Endothelial cell of umbilical vein (primary cell): ENCODE data around the gene STK32A. TPM values are rescaled to one million over a fixed set of nuclear protein-coding genes. Genes with fewer than 3 reads are reported as not detected.

Experiments used
- BruUV-seq: library from RNA; stranded (reverse); fragments of 400-500 nt; replicated peaks from 2 replicates; lab custom pipeline; 2021; lab: Mats Ljungman, UMichigan
- CTCF ChIA-PET: fragments of 300-600, 350-600 bp; sonication (Branson Sonifier 250); formaldehyde crosslinking; loops from one replicate; lab custom pipeline; 2021; ENCODE audit warnings: antibody characterized with exemption, inconsistent platforms; lab: Charles Lee
- POLR2A ChIA-PET: fragments of 300-600, 350-600 bp; sonication (Branson Sonifier 250); formaldehyde crosslinking; loops from one replicate; lab custom pipeline; 2021; ENCODE audit warnings: antibody characterized with exemption, inconsistent platforms; lab: Charles Lee
- DNase-seq: peaks from one replicate; pipeline ENCODE4 v3.0.0-alpha.2; 2011; ENCODE audit warnings: low read depth, low spot score
- FAIRE-seq: peaks from 2 replicates; lab custom pipeline; 2011; peaks lifted over from hg19 to GRCh38; lab: Jason Lieb, UNC
- H2AFZ ChIP-seq: 2 replicates; pipeline ENCODE4 v1.6.0; 2012; ENCODE audit warnings: low read depth, low read length, control low read depth, inconsistent platforms
- H3K27ac ChIP-seq: 2 replicates; pipeline ENCODE4 v1.5.1; 2011; ENCODE audit warnings: low read depth, mild to moderate bottlenecking, control low read depth, low read length, moderate library complexity; ENCODE audit not compliant: insufficient read depth
- H3K27me3 ChIP-seq, 2 experiments: 2 replicates each; pipeline versions ENCODE4 v1.6.0 to v1.6.1; 2011; ENCODE audit warnings: low read length in 2 of 2, mixed read lengths in 1 of 2; ENCODE audit not compliant: control insufficient read depth in 2 of 2, insufficient read depth in 2 of 2
- H3K36me3 ChIP-seq, 2 experiments: 2 replicates in 1 of 2; 3 replicates in 1 of 2; pipeline ENCODE4 v1.5.1; 2011; ENCODE audit warnings: low read length in 2 of 2, mild to moderate bottlenecking in 1 of 2, moderate library complexity in 1 of 2; ENCODE audit not compliant: control insufficient read depth in 2 of 2, insufficient read depth in 2 of 2; ENCODE audit errors: extremely low read depth in 1 of 2
- H3K4me1 ChIP-seq: 3 replicates; pipeline ENCODE4 v1.5.1; 2011; ENCODE audit warnings: mild to moderate bottlenecking, low read length; ENCODE audit not compliant: control insufficient read depth, insufficient read depth; ENCODE audit errors: extremely low read depth
- H3K4me2 ChIP-seq: 2 replicates; pipeline ENCODE4 v1.6.1; 2011; ENCODE audit warnings: low read length, control low read depth, mixed read lengths; ENCODE audit not compliant: insufficient read depth
- H3K4me3 ChIP-seq, 3 experiments: fragments of 200-600 bp in 1 of 3; sonication (generic), shearing (Covaris generic) in 1 of 3; replicated peaks in 1 of 3; 2 replicates each; pipeline ENCODE4 v1.5.1; 2011 to 2016; ENCODE audit warnings: control low read depth in 3 of 3, low read length in 3 of 3, mild to moderate bottlenecking in 2 of 3, inconsistent platforms in 1 of 3, low read depth in 1 of 3, moderate library complexity in 1 of 3; ENCODE audit not compliant: insufficient read depth in 1 of 3
- H3K79me2 ChIP-seq: 2 replicates; pipeline ENCODE4 v1.6.0; 2012; ENCODE audit warnings: low read length, inconsistent platforms; ENCODE audit not compliant: control insufficient read depth, insufficient read depth
- H3K9ac ChIP-seq: replicated peaks from 2 replicates; pipeline ENCODE3; 2011; ENCODE audit warnings: low read length, control low read depth; ENCODE audit not compliant: insufficient read depth; ENCODE audit errors: extremely low read depth
- H3K9me1 ChIP-seq: replicated peaks from 3 replicates; pipeline ENCODE4 v1.6.0; 2011; ENCODE audit warnings: mild to moderate bottlenecking, low read length; ENCODE audit not compliant: control insufficient read depth, insufficient read depth; ENCODE audit errors: extremely low read depth
- H3K9me3 ChIP-seq: replicated peaks from 2 replicates; pipeline ENCODE4 v1.5.1; 2012; ENCODE audit warnings: low read length, inconsistent platforms; ENCODE audit not compliant: control insufficient read depth, insufficient read depth
- H4K20me1 ChIP-seq: replicated peaks from 2 replicates; pipeline ENCODE3; 2011; ENCODE audit warnings: mild to moderate bottlenecking, low read length; ENCODE audit not compliant: control insufficient read depth, insufficient read depth; ENCODE audit errors: extremely low read depth
- EZH2 ChIP-seq: IDR thresholded peaks from 2 replicates; pipeline ENCODE4 v1.6.1; 2012; ENCODE audit warnings: borderline replicate concordance, low read depth, mild to moderate bottlenecking, moderate library complexity, low read length, inconsistent platforms; ENCODE audit not compliant: severe bottlenecking
- FOS ChIP-seq: IDR thresholded peaks from 2 replicates; pipeline ENCODE4 v1.6.1; 2011; ENCODE audit warnings: mild to moderate bottlenecking, low read length, moderate library complexity, borderline replicate concordance; ENCODE audit not compliant: insufficient read depth
- GATA2 ChIP-seq: IDR thresholded peaks from 2 replicates; pipeline ENCODE4 v1.7.0; 2011; ENCODE audit warnings: low read depth, mild to moderate bottlenecking, moderate library complexity, mixed read lengths, low read length; ENCODE audit not compliant: insufficient read length, insufficient read depth
- JUN ChIP-seq: IDR thresholded peaks from 2 replicates; pipeline ENCODE4 v1.6.1; 2011; ENCODE audit warnings: borderline replicate concordance, low read depth; ENCODE audit not compliant: insufficient read length, insufficient read depth
- MYC ChIP-seq: IDR thresholded peaks from one replicate; pipeline ENCODE4 v1.6.1; 2011; ENCODE audit warnings: mild to moderate bottlenecking, low read depth, low read length
- POLR2A ChIP-seq: IDR thresholded peaks from 2 replicates; pipeline ENCODE4 v1.6.1; 2012; ENCODE audit warnings: low read depth, mild to moderate bottlenecking, control low read depth, low read length
- POLR2AphosphoS5 ChIP-seq: IDR thresholded peaks from 2 replicates; pipeline ENCODE4 v1.6.1; 2012; ENCODE audit warnings: low read depth, mild to moderate bottlenecking, control low read depth, low read length, moderate library complexity; ENCODE audit not compliant: insufficient read depth
- dilution Hi-C: fragments of 300-500 bp; cut with MboI; formaldehyde crosslinking; loops from one replicate; pipeline ENCODE4 v1.15.0; 2019; ENCODE audit warnings: low sequenced_read_pairs; ENCODE audit not compliant: extremely low pct_ligation_motif_present
- intact Hi-C: fragments of 100-400 bp; cut with micrococcal nuclease; formaldehyde crosslinking; loops from one replicate; pipeline ENCODE4 v1.10.0; 2022
- polyA plus RNA-seq, 4 experiments: library from polyadenylated mRNA; depleted of rRNA in 3 of 4; stranded (reverse) in 3 of 4; unstranded in 1 of 4; fragments of >200 nt; gene quantifications; 2 replicates each; pipeline versions ENCODE4 v1.2.1 to v1.2.3, GENCODE V29; 2011 to 2012; ENCODE audit warnings: missing spikeins in 1 of 4
- total RNA-seq: library from RNA; stranded (reverse); gene quantifications from 2 replicates; pipeline ENCODE4 v1.2.3, GENCODE V29; 2021
- TF ChIP-seq, protein P1 (sequence below), 2 donors: IDR thresholded peaks; 1 replicate in 1 of 2; 2 replicates in 1 of 2; pipeline ENCODE4 v1.5.1; 2011; ENCODE audit warnings: low read length in 2 of 2, mild to moderate bottlenecking in 2 of 2, moderate library complexity in 2 of 2, control low read depth in 1 of 2, inconsistent platforms in 1 of 2, low read depth in 1 of 2; ENCODE audit not compliant: insufficient read depth in 1 of 2; ENCODE audit errors: extremely low read depth in 1 of 2
- TF ChIP-seq, protein P2 (sequence below): IDR thresholded peaks from 2 replicates; pipeline ENCODE4 v1.6.1; 2011; ENCODE audit not compliant: insufficient read depth, insufficient read length

Gene STK32A
- total and polyA plus RNA-seq, 2 donors (not counting 3 experiments of a cell fraction or from before 2014, with no cell fraction given), result not detected

DNA sequence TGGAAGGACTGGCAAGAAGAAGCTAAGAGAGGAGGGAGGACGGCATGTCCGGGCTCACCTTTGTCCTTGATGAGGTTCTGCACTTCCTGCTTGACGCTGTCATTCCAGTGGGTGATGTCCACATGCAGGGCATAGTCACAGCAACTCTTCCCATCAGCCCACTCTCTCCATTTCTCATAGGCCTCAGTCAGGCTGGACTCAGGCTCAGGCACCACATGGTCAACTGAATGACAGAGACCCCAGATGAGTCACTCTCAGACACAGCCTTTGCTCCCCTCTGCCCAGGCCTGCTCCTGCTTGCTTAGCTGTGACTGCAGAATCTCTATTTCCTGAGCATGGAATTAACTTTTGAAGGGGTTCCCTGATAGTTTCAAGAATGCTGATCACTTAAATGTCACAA, 180.8 kb downstream of the STK32A start:
- FAIRE-seq (no peak), DNase-seq (no peak)
- H3K4me3 ChIP-seq, result no peak overlapping the region
- H3K4me2 ChIP-seq, result no peak overlapping the region
- POLR2A ChIA-PET, result no interaction called here
- H2AFZ ChIP-seq, result no peak overlapping the region
- dilution Hi-C loops (no loop called here), intact Hi-C loops (loop anchor here (2.0 kb wide), 1 partner anchor 23 kb away; no protein-coding TSS in a partner anchor)
- H3K36me3 ChIP-seq, result peaks cover 4 to 11% of the 10 kb centered on the region in 2 experiments
- no peaks in the 10 kb centered on the region for H3K79me2 ChIP-seq
- no peaks in the 10 kb centered on the region for H4K20me1 ChIP-seq
- no peaks in the 10 kb centered on the region for H3K27me3 ChIP-seq
- no peak overlapping the region for H3K27ac ChIP-seq
- no peaks in the 10 kb centered on the region for H3K9me3 ChIP-seq
- no peak overlapping the region for H3K9ac ChIP-seq
- BruUV-seq, result no TSS peak
- no peaks in the 10 kb centered on the region for H3K9me1 ChIP-seq
- H3K4me1 ChIP-seq, result no peaks in the 10 kb centered on the region
- CTCF ChIA-PET, result interaction anchor here (1.0 kb wide), 1 partner anchor 16 kb away, joined by 3 read pairs; no protein-coding TSS in a partner anchor
- TF ChIP-seq, protein P1, sequence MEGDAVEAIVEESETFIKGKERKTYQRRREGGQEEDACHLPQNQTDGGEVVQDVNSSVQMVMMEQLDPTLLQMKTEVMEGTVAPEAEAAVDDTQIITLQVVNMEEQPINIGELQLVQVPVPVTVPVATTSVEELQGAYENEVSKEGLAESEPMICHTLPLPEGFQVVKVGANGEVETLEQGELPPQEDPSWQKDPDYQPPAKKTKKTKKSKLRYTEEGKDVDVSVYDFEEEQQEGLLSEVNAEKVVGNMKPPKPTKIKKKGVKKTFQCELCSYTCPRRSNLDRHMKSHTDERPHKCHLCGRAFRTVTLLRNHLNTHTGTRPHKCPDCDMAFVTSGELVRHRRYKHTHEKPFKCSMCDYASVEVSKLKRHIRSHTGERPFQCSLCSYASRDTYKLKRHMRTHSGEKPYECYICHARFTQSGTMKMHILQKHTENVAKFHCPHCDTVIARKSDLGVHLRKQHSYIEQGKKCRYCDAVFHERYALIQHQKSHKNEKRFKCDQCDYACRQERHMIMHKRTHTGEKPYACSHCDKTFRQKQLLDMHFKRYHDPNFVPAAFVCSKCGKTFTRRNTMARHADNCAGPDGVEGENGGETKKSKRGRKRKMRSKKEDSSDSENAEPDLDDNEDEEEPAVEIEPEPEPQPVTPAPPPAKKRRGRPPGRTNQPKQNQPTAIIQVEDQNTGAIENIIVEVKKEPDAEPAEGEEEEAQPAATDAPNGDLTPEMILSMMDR (IDR thresholded peaks at IDR 0.05; ENCODE audit: extremely low read depth in 1 of 2, insufficient read depth in 1 of 2, low read depth in 1 of 2, low read length in 2 of 2), result no peak
- TF ChIP-seq, protein P2, sequence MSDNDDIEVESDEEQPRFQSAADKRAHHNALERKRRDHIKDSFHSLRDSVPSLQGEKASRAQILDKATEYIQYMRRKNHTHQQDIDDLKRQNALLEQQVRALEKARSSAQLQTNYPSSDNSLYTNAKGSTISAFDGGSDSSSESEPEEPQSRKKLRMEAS, result no peak
- no peak for TF ChIP-seq JUN
- no peak for TF ChIP-seq POLR2AphosphoS5
- TF ChIP-seq MYC, result no peak
- no peak for TF ChIP-seq POLR2A
- no peak for TF ChIP-seq GATA2
- TF ChIP-seq FOS, result no peak
- TF ChIP-seq EZH2, result no peak
